NOMO-1 (cell line): ENCODE data around the gene TRPC6.

Experiments used
- DNase-seq, 2 experiments: peaks; one replicate each; lab custom pipeline; 2025; ENCODE audit not compliant: unreplicated experiment in 2 of 2; lab: John Stamatoyannopoulos, UW

Gene TRPC6

DNA sequence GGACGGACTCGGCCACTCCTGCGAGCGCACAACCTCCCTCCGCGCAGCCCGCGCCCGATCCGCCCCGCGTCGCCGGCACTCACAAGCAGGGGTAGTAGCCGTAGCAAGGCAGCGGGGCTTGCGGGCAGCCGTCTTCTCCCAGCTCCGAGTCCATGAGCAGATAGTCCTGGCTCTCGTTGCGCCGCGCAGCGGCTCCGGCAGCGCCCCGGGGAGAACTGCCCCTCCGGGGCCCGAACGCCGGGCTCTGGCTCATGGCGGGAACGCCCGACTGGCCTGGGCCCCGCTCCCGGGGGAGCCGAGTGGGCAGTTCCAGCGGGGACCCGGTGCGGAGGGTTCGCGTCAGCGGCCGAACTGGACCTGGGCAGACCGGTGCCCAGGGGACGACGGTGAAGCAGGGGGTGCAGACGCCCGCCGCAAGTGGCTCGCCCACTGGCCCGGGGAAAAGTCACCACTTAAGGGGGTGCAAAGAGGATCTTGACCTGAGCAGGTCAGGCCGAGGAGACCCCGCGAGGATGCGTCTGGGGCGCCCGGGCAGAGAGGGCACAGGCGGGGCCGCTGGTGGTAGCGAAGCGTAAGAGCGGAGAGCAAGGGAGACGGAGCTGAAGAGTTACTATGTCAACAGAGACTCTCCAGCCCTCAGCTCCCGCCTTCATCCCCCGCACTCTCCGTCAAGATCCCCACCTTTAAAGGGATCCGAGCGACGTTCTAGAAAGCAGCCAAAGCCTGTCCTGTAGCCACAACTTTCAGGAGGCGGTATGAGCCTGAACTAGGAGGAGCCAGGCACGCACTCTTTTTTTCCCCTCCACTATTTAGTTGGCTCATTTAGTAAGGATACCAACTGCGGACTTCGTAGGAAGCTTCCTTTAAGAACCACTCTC is at the start of gene TRPC6:
TRPC6 (minus strand) TSS at position 757 of the 878 bp plus-strand sequence; CDS start at position 253, 504 bp downstream.
- DNase-seq: no peak

DNA sequence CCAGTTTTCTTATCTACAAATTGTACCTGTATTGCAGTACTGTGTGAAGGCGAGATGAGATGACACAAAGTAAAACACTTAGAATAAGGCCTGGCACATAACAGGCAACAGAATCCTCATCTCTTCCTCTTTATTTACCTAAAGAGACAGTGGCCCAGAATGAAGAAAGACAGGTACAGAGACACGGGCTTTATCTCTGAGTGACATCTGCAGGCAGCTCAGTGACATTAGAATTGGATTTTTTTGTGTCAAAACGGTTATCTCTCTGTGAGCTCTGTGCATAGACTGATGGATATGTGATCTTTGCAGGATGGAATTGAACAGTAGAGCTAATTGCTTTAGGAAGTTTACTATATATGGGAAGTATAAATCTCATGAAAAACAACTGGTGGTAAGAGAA is 36.2 kb upstream of the TRPC6 start:
- DNase-seq: no peak

DNA sequence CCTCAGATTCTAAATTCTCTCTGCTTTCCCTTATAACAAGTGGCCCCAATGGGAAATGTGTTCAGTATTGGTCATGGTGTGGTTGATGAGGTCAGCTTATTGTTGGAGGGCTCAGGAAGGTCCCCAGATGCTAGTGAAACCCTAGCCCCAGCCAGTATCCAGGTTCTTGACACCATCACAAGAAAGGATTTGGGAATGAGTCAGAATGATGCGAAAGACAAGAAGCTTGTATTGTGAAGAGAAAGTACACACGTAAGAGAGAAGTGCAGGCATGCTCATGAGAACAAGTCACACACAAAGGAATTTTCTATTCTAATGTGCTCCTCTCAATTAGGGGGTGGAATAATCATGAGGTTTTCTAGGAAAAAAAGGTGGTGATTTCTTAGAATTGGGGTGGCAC is 34.9 kb upstream of the TRPC6 start:
- DNase-seq: no peak

DNA sequence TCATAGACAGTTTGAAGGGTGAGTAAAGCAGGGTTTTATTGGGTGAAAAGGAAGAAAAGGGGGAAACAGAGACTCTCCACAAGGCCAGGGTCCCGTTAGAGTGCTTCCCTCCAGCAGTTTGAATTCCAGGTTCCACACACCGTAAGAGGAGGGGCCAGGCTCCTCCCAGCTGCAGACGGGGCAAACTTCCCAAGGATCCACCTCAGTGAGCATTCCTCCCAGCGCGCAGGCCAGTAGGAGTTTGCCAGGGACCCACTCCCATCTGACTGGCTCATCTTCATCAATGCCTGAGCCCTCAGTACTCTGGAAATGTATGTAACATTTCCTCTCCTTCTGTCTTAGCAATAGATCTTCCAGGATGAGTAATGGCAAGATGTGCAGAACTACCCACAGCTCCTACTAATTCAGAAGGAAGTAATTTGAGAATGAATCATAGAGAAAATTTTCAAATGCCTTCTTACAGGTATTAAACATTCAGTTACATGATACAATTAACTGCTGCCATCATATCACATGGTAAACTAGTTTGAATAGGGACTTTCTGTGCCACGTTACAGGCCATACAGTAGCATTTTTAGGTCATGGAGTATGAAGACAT is 34.0 kb upstream of the TRPC6 start:
- DNase-seq: no peak

DNA sequence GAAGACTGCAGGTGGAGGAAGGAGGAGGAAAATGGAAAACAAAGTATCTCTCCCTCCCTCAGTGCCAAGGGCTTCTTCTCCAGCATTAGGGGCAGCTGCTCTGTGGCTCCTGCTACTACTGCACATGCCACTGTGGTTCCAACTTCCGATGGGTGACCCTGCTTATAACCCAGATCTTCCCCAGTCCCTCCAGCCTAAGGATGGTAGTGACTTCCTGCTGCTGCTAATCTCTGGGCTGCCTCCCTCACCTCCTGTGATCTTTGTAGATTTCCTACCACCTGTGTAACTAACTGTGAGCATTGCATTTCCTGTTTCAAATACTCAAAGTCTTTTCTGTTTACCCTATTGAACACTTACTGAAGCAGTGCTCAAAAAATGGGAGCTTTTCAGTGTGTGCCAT is 28.7 kb upstream of the TRPC6 start:
- DNase-seq: no peak

DNA sequence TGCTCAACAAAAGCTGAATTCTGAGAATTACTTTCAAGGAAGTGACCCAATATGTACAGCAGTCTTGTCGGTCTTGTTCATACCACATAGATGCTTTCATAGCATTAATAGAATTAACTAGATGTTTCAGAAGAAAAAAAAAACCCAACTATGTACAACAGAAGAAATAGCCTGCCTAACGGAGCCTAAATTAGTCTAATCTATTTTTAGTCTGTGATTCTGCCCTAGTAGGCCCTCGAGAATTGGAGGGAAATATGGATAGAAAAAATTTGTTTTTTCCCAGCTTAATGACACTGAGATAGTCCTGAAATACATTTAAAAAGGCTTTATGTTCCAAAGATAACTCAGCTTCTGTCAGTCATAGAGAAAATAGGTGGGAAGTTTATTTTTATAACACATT is 17.1 kb upstream of the TRPC6 start:
- no peak for DNase-seq

DNA sequence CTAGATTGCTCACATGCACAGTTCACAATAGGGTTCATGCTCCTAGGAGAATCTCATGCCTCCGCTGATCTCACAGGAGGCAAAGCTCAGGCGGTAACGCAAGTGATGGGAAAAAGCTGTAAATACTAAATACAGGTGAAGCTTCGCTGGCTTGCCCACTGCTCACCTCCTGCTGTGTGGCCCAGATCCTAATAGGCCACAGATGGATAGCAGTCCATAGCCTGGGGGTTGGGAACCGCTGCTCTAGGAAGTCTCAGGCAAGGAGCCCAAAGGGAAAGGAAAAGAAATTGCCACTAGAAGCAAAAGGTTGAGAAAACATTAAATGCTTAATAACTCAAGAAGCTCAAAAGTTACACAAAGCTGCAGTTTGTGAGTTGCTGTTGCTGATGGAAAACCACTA is 3.2 kb upstream of the TRPC6 start:
- DNase-seq: no peak

DNA sequence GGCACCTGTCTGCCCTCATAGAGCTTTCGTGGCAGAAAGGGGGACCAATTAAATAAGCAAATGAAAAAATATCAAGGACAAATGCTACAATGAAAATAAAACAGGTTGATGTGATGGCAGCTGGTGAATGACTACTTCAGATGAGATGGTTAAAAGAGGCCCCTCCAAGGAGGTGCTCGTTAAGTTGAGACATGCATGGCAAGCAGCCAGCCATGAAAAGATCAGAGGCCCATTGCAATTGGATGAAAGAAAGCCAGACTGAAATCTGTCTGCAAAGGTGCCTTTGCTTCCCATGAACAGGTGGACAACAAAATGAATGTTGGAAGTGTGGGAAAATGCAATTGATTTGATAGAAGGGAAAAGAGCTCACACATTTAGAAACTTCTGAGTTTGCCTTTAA is 848 bp upstream of the TRPC6 start:
- no peak for DNase-seq

DNA sequence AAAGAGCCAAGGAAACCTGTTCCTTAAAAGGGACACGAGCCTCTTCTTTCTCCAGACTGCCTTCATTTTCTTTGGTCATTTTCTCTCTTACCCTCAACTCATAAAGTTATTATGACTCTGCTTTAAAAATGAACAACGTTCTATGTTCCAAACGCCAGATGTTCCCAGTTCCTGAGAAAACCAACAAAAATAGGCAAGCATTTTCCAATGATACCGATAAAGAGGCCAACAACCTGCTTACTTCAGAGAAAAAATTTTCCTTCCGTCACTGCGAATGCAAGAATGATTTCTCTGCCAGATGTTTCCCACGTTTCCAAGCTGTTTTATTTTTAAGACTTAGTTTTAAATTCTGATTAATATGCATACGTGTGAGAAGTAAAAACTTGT is 315 bp upstream of the TRPC6 start:
- no peak for DNase-seq

DNA sequence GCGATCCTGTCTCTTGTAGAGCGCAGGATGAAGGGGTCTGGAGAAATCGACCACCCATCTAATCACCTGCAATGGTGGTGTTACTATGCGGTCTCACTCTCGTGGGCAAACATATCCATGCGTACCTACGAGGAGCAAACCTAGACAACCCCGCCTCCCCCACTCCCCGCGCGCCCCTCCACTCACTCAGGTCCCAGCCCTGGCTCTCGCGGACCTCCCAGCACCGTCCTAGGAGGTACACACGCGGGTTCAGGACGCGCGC is 887 bp downstream of the TRPC6 start:
- no peak for DNase-seq

DNA sequence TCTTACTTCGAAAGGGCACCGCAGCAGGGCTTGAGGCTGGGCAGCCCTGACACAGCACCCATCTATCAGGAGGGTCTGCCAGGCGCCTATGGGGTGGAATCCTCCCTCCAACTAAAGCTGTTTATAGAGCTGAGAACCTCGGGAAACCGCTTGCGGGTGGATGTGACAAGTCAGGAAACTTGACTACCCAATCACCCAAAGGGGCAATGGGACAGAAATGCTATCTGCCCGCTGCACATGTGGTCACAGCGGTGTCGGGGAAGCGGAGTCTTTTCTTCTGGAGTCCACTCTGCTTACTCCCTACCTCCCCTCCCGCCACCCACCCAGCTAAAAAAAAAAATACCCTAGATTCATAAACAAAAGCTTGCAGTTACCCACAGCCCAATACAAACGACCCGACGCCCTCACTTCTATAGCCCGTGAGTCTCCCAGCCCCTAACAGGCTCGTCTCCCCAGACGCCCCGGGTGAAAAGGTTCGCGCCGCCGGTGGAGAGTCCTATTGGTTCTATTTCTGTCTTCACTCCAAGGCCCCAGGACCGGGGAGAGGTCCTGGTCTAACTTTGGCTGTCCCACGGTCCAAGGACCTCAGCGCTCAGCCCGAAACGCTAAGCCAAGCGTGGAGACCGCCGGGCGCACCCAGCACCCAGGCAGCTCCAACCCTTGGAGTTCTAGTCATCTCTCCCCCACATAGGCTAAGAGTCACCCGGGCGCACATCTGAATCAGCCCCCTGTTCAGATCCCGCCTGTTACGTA is 1.4 kb downstream of the TRPC6 start:
- DNase-seq: no peak

DNA sequence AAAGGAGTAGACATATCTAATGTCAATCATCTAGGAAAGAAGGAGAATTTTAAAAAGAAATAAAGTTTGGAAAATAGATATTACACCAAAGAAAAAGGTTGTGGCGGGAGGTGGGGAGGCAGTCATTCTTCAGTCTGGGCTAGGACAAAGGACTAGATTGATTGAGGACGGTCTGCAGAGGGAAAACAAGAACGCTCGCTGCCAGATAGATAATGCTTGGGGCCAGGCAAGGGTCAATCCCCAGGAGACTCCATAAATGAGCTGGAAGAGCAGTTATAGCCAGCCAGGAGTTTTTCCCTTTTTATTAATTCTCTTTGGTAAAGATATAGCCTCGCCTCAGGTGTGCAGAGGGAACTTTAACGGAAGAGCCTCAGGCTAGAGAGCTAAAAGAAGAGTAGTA is 6.3 kb downstream of the TRPC6 start:
- no peak for DNase-seq

DNA sequence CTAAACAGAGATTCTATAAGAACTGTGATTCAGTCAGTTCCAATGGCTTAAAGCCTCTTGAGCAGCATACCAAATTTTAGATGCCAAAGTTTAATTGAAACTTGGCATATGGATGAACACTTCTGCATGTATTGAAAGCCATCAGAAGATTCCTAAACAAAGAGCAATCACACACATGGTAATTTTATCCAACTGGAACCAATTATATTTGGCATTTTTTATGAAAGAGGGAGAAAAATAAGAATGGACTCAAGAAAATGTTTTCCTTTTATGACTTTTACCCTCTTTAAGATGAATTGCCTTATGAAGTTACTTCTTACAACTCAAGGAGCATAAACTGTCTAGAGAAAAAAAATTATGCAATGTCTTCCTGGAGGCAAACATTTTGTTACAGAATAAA is 7.4 kb downstream of the TRPC6 start:
- DNase-seq: no peak

DNA sequence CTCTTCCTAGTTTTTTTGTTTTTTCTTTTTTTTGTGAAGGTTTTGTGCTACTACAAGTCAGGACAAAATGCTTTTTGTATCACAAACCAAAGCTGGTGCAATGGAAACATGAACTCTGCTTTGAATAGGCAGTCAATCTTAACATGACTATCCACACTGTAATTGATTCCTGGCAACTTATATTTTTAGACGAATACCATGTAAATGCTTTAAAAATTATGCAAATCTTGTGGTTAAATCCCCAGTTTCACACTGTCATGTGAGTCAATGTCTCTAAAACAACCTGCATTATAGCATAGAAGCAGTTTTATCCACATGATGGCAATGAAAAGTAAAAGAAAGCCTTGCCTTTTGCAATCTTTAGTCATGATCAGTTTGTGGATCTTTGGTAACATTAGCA is 8.9 kb downstream of the TRPC6 start:
- no peak for DNase-seq

DNA sequence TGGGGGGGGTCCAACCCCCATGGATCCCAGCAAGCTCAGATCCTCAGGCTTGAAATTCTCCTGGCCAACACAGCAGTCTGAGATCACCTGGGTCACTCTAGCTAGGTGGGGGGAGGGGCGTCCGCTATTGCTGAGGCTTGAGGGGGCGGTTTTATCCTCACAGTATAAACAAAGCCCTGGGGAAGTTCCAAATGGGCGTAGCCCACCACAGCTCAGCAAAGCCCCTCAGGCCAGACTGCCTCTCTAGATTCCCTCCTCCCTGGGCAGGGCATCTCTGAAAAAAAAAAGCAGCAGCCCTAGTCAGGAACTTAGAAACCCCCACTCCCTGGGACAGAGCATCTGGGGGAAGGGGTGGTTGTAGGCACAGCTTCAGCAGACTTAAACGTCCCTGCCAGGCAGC is 16.7 kb downstream of the TRPC6 start:
- DNase-seq: no peak

DNA sequence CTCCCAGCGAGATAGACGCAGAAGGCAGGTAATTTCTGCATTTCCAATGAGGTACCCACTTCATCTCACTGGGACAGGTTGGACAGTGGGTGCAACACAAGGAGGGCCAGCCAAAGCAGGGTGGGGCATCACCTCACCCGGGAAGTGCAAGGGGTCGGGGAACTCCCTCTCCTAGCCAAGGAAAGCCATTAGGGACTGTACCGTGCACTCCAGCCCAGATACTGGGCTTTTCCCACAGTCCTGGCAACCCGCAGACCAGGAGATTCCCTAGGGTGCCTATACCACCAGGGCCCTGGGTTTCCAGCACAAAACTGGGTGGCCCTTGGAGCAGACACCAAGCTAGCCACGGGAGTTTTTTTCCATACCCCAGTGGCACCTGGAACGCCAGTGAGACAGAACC is 17.2 kb downstream of the TRPC6 start:
- DNase-seq: no peak

DNA sequence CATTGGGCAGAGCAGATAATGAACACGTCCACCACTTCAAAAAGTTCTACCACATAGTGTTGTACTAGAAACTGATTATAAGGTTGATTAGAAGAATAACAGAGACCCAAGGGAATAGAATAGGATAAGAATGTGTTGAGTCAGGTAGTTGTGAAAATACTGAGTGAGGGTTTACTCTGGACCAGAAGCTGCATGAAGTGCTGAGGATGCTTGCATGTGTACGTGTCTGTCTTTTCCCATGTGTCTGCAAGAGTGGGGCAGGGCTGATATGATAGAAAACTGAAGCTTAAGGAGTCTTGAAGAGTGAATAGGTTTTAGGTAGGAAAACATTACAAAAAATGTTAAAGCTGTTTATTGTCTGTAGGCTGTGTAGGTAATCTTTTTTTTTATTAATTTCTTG is 20.6 kb downstream of the TRPC6 start:
- no peak for DNase-seq

DNA sequence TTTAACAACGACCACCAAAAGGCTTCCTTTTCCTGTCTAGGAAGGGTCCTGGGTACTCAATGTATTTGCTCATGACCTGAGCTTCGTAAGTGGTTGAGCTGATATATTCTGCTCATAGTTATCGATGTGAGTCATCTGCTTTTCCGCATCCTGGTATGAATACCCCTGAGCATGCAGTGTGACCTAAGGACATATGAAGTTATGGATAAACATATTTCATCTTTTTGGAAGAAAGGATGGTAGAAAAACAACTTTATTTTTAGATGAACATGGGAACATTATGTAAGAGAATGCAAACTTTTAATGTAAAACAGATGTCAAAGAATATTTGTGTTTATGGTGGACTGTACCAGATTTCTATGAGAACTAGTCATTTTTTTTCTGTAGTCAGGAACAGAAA is 28.4 kb downstream of the TRPC6 start:
- DNase-seq: no peak

DNA sequence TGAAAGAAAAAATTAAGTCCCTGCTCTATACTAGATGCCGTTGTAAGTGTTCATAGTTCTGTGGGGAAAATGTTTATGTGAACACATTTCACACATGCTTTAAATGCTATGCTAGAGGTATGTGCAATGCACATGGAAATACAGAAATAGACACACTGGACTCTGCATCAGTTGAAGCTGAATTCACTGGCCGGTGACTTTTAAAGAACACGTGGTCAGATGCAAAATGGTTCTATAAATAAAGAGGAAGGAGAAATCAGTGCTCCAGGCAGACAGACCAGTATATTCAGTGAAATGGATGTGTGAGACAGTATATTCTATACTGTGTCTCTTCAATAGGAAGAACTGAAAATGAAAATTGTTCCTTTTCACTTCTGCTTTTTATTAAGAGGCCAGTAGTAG is 29.9 kb downstream of the TRPC6 start:
- peak; percentile 1 to 74 for DNase-seq

DNA sequence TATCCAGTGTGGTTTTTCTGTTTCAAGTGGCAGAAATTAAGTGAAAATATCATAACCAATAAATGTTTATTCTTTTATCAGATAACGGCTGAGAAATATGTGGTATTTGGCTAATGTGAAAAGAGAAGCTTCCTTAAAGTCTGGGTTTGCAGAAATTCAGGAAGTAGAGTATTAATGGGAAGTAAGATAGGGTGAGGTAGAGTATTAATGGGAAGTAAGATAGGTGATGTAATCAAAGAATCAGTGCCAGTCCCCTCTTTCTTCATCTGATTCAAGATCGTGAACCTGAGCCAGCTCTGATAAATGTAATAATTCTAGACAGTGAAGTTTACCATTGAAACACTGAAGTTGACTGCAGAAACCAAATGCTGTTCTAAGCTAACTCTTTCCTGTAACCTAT is 30.9 kb downstream of the TRPC6 start:
- no peak for DNase-seq

DNA sequence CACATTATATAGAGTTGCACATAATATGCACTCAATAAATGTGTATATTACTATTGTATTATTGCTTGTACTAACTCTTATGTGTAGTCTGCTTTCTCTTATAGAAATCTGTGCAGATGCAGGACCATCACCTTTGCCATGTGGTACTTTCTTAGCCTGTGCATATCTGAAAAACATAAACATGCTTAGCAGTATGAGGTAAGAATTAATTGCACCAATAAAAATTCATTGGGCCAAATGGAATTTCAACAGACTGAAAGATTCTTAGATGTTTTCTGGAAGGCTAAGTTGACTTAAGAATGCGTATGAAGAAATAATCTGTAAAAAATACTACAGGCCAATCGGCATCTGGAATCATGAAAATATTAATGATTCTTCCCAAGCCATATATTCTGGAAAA is 55.3 kb downstream of the TRPC6 start:
- no peak for DNase-seq

DNA sequence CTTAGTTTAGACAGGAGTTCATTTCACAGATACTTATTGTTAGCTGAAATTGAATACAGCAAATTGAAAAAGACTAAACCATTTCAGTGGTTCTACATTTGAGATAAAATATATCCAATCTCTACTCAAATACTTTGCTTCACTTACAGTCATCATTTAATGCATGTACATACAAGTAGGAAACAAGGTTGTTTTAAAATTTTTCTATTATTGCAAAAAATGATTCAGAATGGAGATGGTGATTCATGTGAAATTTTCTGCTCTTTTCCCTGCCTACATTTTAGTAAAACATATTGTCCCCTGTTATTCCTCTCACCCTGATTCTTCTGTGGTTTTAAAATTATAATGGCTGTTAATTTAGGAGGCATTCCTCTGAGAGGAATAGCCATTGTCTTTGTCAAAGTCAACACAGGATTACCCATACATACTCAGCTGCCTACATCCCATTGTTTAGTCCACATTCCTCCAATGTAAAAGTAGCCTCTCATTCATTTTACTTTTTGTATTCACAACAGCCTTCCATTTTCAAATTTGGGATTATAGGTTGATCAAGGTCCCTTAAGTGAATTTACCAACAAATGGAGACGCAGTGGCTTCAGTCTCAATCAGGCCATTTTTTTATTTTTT is 60.1 kb downstream of the TRPC6 start:
- no peak for DNase-seq
